Fibroblast of skin of right biceps (primary cell): ENCODE data around the gene HECW1.
A peak's percentile ranks its signal among the peaks of the same experiment; 100 is the strongest.
"Not testable (repeated sequence)": the region's sequence is repeated elsewhere in the genome, so short reads cannot be mapped to it uniquely, and the experiment has no call there.

ENCODE experiments used
- DNase-seq: peaks from one replicate; pipeline ENCODE4 v3.0.0-alpha.2; 2013

Gene HECW1

DNA sequence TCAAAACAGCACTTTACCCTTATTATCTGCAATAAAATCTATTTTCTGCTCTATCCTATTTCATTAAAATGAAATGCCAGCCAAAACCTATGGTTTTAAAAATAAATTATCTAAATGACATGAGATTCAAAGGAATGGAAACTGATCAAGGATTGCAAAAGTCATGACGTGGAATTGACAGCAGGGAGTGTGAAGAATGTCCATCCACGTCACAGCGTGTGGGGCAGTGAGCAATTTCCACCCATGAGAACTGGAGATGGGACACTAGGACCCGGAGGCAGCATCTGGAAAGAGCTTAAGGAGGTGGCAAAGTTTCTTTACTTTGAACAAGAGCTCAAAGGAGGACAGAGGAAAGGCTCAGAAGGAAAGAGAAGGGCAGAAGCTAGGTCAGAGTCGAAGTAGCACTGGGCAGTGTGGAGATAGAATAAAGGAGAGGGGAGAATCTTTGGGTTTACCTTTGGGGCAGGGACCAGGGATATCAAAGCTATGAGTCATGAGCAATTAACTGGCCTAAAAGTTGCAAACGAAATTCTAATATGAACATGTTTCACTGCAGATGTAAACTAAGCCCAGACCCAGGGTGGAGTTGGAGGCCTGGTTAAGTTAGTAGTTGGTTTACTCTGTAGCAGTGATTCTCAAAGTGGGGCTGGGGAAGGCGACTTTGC lies 445.5 kb downstream of the HECW1 start:
- no peak for DNase-seq

DNA sequence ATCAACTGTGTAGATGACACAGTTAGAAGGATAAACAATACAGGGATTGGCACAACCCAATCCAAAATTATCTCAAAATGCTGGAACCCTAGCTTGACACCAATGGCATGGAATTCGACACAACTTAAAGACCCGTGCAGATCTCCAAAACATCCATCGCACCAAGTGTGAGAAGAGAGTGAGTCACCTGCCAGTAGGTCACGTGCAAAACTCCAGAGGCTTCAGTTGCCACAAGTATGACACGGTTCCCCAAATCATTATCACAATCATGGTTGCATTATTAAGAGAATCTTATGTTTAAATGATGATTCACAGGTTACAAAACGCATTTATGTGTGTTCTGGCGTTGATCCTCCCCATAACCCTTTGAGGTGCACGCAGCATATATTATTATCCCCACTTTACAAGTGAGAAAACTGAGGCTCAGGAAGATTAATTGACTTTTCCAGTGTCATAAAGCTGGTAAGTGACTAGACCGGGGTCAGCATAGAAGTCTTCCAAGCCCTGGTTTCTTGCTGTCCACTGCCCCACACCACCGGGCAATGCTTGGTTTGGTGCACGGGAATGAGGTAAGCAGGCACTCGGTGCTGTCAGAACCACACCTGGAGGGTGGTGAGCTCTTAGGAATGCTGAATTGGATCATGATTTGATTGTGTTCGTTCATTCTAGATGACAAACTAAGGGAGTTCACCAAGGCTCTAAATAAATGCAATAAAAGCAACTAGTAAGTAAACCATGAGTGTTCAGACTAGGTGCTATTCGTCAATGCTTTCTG lies 446.9 kb downstream of the HECW1 start:
- DNase-seq = no peak

DNA sequence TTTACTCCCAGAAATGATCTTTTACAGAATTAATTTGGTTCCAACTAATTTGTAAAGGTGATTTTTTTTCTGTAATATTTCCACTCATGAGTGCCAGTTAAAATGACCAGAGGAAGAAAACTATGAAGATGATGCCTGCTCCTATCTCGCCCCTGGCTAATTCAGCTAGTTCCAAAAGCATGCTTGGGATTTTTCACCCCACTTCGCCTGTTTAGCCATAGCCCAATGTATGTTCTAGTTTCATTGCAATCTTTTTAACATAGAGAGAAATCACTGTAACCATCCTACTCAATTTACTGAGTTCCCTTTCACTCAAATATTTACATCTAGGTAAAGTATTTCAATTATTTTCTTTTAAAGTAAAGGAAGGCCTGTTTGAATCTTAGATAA lies 447.5 kb downstream of the HECW1 start:
- DNase-seq = no peak

DNA sequence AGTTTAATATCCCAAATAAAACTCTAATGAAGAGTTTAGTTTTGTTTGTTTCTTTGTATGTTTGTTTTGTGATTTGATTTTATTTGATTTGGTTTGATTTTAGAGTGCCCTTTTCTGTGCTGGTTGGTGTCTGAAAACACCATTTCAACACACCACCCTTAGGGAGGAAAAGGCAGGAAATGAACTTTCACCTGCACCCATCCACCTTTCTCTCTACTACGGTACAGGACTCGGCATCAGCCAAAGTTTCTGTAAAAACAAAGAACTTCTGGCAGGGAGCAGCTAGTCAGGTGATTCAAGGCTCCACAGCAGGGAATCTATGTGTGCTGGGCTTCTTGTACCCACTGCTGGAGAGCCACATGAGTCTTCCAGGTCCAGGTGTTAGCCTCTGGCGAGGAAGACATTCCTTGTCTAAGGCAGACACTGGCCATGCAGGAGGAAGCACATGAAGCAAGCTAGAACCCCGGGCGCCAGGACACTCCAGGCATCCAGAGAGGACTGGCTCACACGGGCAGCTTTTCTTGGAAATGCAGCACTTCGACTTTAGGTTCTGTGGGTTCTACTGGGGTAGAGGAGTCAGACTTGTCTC lies 448.4 kb downstream of the HECW1 start:
- no peak for DNase-seq

DNA sequence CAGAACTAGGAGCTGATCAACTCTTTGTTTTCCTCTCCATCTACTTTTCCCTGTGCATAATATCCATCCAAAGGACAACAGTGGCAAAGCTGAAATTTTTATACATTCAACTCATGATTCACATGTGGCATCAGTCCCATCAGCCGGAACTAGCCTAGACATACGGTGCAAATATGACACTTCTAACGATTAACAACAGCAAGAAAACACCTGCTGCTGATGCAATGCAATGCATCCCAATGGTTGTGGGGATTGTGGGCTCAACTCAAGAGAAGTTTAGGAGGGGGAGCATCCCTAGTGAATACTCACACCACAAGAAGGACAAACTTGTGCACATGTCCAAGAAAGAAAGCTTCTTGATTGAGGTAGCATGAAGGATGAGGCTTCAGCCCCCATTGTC lies 449.9 kb downstream of the HECW1 start:
- DNase-seq = no peak

DNA sequence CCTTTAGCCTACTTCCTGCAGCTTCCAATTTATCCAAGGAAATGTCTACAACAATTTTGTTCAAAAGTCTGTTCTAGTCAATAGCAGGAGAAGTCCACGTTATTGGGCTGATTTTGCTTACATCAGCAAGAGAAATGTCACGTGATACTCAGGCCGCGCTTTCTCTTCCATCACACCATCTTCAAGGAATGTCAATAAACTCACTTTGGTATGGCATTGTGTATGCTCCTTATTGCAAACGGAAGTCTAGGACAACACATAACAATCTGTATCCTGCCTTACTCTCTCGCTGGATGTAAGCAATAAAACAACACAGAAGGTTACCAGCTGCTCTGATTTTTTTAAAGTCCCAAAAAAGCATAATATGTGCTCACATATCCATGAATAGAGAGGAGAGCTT lies 453.3 kb downstream of the HECW1 start:
- DNase-seq = peak; percentile 69

DNA sequence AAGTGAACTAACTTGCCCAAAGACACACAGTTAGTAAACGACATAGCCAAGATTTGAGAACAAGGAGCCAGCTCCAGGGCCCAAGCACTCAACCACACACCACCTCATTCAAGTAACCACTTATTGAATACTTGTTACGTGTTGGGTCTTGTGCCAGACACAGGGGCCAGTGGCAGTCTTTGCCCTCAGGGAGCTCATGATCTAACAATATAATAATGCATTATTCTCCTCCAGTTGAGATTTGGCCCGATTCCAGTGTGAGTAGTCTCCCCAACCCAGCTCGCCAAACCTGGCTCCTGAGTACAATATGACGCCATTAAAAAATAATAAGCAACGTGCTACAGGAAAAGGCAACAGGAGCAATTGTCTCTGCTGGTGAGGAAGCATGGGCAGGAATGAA lies 456.1 kb downstream of the HECW1 start:
- peak; percentile 73 for DNase-seq

DNA sequence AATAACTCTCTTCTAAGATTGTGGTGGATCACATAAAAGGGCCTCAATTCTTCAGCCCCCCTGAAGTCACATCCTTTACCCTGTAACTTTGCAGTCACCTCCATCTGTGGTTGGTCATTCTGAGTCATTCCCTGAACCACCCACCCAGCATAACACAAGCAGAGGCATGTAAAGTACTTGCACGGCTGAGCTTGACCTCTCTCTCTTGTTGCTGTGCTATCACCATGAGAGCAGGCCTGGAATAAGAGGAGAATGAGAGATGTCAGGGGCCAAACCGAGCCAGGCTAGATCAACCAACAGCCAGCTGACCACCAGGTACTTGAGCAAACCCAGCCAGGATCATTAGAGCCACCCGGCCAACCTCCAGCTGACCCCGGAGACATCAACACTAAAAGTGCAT lies 457.0 kb downstream of the HECW1 start:
- peak; percentile 81 for DNase-seq

DNA sequence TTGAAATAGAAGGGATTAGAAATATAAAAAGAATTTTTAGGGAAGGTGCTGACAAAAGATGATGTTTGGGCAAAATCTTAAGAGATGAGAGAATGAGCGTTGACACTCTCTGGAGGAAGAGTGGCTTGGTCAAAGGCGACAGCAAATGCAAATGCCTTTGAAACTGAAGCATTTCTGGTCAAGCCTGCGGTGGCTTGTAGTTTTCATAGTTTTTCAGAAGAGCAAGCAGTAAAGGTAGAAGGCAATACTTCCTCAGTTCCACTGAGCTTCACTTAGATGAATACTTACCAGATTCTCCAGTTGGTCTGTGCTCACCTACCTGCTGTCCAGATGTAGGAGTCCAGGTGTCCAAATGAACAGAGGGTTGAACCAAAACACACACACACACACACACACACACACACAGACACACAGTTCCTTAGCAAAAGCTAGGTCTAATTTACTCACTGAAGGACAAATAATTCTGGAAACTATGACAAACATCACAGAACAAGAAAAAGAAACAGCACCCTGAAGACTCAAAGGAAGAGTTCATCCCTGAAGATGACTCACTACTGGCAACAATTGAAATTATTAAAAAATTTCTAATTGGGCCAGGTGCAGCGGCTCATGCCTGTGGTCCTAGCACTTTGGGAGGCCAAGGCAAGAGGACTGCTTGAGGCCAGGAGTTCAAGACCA lies 458.4 kb downstream of the HECW1 start:
- DNase-seq = no peak

DNA sequence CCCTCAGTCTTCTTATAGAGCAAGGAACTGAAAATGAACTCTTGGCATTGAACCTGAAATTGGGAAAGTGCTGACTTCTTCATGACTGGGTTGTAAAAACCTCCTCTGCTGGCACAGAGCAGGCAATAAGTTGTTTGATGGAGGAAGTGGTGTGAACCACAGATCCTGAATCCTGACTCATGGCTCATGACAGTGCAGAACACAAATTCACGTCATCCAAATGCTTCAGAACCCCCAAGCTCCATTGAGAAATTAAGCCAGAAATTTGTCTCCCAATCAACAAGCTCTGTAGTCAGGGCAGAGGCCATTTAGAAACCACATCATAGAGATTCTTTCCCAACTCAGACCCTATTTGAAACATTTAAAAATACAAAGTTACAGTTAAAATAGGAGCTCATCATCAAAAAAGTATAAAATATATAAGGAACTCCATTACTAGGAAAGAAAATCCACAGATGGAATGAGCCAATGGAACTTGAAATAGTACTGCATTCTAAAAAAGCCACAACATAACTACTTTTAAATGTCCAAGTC lies 460.1 kb downstream of the HECW1 start:
- peak; percentile 100 for DNase-seq

DNA sequence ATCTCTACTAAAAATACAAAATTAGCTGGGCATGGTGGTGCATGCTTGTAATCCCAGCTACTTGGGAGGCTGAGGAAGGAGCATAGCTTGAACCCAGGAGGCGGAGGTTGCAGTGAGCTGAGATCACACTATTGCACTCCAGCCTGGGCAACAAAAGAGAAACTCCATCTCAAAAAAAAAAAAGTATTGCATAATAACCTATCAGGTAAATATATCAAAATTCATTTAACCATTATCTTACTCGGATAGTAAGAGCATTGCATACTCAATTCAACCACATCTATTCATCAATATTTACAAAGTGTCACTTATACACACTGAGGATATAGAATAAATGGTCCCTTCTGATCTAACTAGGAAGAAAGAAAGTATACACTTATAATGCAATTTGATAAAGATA lies 461.4 kb downstream of the HECW1 start:
- DNase-seq = not testable (repeated sequence)

DNA sequence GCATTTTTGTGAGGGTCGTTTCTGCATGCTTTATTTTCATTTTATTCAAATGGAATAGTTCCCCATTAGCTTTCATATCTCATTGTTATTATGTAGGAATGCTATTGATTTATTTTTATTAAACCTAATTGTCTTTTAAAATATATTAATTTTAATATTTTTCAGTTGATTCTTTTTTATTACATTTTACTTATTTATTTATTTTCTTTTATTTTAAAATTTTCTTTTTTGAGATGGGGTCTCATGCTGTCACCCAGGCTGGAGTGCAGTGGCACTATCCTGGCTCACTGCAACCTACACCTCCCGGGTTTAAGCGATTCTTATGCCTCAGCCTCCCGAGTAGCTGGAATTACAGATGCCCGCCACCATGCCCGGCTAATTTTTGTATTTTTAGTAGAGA lies 463.1 kb downstream of the HECW1 start:
- DNase-seq = no peak

DNA sequence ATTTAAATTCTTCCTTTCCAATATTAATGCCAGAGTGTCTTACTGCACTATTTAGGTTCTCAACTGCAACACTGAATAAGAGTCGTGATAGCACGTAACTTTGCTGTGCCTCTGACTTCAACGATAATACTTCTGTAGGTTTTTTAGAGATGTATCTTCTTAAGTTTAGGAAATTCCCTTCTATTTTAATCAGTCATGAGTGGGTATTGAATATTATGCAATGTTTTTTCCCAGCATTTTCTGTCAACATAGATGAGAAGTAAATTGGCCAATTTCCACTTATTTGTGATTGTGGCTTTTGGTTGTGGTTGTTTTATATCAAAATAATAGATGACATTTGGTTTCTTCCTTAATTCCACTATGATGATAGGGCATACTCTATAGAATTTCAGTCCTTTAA lies 463.8 kb downstream of the HECW1 start:
- no peak for DNase-seq

DNA sequence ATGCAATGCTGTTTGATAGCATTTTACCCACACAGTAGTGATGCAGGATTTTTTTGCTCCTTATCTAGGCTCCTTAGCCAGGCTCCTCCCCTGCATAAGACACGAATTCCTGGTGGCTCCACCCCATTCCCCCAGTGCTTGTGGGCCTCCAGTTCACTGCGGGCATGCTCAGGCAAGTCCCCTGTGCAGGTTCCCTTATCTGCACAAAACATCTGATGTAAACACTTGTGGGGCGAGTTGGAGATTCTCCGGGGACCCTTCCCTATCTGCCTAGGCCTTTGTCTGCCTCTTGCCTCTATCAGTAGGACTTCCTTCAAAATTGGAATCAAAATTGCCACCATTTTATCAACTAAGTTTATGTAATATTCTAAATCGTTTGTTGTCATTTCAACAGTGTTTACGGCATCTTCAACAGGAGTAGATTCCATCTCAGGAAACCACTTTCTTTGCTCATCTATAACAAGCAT lies 465.1 kb downstream of the HECW1 start:
- no peak for DNase-seq

DNA sequence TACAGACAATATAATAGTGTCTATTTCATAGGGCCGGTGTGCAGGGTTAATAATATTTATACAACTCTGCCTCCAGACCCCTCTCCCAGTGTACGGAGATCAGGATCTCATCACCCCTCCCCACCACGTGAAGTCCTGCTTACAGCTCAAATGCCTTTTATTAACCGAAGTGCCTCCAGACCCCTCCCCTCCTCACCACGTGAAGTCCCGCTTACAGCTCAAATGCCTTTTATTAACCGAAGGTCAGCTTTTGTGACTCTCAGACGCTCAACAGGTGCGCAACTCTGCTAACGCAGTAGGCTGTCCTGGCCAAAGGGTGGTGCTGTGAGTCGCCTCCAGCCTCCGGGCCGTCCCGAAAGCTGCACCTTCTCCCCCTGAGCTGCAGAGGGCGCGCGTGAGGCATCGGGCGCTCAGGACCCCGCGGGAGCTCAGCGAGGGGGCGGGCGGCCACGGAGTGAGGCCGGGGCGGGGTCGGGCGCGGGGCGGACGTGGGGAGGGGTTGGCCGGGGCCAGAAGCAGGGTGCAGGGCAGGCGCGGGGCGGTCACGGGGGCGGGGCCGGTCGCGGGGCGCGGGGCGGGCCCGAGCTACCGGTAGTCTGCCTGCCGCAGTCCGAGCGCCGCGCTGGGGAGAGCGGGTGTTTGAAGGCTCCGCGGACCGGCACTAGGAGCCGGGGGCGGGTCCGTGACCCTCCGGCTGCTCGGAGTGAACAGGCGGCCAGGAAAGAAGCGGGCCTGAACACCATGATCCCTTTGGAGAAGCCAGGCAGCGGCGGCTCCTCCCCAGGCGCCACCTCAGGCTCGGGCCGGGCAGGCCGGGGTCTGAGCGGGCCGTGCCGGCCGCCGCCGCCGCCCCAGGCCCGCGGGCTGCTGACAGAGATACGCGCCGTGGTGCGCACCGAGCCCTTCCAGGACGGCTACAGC lies 470.3 kb downstream of the HECW1 start, which contains the start of gene STK17A:
Gene STK17A (plus strand): TSS at position 606 of the 921 bp plus-strand sequence. CDS start 136 bp downstream, at position 742.
- peak; percentile 89 for DNase-seq

DNA sequence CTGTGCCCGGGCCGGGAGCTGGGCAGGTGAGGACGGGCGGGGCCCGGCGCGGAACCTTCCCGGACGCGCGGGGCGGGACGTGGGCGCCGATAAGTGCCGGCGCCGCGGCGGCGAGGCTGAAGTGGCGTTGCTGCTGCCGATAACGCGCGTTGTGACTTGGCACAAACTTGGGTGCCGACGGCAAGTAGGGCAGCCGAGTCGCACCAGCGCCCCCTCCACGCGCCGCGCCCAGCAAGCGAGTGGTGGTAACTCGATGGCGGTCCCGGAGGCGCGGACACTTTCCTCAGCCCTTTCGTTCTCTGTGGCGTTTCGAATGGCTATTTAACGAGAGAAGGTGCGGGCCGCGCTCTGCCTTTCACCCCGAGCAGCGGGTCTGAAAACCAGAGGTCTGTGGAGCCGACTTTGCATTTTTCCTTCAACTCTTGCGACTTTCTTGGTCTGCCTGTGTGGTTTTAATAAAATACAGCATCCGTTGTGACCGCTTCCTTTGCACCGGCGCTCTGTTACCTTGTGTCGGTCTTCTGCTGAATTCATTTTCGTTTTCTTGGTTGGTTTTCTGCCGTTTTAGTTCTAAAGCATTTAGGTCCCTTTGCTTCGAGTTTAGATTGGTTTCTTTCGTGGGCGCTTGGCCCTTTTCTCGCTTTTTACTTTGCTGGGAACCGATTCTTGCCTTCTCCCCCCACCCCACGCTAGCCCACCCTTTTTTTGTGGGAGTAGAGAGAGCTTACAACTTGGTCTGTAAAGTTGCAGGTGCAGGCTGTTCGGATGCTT lies 471.2 kb downstream of the HECW1 start:
- peak; percentile 58 for DNase-seq

DNA sequence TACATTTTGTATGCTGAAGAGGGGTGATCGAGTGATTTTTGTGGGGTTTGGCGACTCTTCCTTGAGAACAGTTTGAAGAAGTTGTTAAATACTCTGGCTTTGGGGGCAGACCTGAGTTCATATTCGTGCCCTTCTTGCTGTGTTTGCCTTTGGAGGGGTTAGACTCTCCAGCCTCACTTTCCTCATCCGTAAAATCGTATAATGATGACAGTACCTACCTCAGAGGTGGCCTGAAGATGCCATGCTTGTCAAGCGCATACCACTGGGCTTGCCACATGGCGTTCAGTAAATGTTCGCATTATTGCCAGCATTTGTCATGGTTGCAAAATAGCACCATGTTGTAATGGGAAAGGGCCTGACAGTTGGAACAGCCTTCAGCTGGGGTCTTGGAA lies 471.7 kb downstream of the HECW1 start:
- peak; percentile 66 for DNase-seq

DNA sequence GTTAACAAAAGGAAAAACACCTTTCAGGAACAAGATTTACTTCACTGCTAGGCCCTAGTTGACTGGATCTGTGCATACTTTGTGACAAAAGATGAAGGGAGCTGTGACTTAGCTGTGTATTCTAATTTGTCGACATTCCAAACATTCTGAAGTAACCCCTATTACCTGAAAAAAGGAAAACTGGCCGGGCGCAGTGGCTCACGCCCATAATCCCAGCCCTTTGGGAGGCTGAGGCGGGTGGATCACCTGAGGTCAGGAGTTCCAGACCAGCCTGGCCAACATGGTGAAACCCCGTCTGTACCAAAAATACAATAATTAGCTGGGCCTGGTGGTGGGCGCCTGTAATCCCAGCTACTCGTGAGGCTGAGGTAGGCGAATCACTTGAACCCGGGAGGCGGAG lies 472.3 kb downstream of the HECW1 start:
- DNase-seq = not testable (repeated sequence)

DNA sequence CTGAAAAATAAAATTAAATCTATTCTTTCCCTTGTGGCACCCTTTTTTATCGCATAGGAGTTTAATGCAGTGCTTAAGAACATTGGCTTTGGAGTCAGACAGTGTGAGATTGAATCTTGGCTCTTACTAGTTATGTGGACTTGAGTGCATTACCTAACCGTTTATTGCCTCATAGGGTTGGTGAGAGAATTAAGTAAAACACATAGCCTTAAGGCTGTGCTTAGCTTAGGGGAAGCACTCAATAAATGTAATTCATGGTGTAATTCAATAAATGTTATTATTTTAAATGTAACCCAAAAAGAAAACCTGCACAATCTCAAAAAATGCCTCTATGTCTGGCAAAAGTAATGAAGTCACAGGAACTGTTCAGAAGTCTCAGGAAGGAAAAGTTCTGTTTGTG lies 473.1 kb downstream of the HECW1 start:
- no peak for DNase-seq

DNA sequence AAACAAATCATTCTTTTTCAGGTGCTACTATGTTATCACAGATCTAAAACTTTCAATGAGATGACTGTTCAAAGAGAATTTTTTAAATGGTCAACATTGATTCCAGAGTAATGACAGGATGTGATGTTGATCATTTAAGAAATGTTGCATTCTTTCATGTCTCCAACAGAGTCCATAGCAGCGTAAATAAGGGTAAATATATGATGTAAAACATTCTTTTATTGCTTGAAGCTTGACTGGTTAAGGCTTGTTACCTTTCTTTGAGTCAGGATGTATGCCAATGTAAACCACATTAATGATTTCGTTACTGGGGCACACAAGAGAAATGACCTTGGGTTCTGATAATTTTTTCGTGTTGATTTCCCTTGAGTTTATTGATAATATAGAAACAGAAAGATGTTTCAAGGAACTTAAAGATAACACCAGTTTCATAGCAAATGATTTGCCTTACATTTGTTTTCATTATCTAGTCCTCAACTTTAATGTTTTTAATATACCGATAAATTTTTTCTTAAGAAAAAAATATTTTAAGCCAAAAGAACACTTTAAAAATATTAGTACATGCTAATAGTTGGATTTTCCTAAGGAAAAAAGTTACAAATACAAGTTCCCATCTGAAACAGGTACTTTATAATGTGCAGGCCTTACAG lies 473.9 kb downstream of the HECW1 start:
- DNase-seq = peak; percentile 37
